ENCODE data around the gene MAPKAP1.

Gene MAPKAP1

DNA sequence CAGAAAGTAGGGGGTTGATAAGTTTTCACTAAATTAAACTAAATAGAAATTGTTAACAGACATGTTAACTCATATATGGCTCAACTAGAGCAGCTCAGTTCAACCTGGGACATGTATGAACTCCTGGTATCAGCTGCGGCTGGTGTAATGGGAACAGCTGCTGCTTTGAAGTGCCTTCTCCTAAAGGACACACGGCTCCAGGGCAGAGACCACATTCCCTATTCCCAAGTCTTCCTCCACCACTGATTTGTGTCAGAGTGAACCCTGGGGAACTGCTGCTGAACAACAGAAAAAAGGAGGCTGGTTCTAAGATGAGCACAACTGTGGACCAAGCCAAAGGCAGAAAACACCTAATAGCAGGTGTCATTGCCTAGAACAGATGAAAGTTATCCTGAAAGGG lies 71.1 kb downstream of the MAPKAP1 start:
- DNase-seq: no peak

- no peak for DNase-seq
These were observed 72.8 kb downstream of the MAPKAP1 start for GRCh38 chr9:125634040-125634717.

DNA sequence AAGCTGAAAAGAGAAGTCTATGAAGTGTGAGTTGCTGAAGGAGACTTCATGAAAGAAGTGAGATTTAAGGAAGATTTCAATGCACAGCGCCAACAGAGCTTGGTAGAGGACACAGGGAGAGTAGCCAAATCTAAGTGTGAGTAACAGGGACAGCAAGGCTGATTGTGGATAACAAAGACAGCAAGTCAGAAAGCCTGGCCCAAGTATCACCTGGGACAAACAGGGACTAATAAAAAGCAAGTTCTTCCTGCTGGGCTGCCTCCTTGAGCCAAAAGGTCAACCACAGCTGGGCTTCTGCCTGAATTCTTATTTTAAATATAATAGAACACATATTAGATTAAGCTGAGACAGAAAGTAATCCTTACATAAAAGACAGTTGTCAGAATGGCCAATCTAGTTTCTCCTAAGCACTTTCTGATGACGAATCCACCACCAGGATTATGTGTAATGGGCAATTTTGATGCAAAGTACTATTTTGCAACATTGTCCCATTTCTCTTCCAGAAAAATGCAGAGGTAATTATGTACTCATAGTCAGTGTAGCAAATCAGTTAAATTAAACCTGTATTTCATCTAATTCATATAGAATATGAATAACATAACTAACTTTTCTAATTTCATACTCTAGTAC lies 73.8 kb downstream of the MAPKAP1 start:
- DNase-seq: no peak

DNA sequence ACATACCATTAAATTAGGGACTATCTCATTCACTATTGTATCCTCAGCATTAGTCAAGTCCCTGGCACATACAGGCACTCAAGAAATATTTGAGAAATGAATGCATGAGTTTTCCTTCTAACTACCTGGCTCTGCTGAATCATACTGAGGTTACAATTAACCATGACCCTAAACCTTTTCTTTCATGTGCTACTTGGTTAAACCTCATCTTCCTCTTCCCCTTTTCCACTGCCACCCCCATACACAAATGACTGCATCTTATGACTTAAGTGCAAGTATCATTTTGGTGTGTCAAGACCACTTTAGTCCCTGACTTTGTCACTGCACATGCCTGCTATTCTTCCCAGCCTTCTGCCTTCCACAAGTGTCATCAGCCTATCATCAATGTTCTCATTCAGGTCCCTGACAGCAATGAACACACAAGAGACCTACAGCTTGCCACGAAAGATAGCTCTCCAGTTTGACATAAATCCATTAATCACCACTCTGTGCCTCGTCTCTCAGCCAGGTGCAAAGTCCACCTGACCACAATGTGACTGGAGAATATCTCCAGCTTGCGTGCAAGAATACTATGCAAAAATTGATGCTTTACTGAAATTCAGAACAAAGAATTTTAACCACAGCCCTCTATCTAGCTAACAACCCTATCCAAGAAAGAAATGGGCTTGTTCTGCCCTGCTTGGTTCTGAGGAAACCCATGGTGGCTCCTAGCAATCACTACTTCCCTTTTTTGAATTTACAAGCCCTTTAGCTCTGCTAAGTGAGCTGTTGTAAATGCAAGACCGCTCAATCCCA lies 74.5 kb downstream of the MAPKAP1 start:
- no peak for DNase-seq

DNA sequence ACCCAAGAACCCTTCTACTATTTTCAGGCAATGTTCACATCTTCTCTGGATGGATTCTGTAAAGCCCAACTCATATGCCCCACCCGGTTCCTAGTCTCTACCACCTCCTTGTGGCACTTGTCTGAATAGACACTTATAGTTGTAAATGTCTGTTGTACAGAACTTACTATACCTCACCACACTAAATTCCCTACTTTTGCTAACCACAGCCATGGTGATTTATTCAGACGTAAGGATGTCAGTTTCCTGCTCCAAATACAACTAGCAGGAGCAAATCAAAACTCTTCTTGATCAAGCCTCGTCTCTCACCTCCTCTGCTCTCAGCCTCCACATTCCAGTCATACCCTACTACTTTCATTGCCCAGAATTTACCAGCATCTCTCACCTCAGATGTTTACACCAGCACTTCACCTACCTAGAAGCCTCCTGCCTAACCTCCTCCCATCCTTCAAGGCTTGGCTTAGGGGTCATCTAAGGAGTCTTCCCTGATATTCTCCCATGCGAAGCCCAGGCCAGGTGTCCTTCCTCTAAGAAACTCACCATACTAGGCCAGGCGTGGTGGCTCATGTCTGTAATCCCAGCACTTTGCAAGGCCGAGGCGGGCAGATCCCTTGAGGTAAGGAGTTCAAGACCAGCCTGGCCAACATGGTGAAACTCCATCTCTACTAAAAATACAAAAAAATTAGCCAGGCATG lies 75.5 kb downstream of the MAPKAP1 start:
- peak; percentile 44 for DNase-seq

DNA sequence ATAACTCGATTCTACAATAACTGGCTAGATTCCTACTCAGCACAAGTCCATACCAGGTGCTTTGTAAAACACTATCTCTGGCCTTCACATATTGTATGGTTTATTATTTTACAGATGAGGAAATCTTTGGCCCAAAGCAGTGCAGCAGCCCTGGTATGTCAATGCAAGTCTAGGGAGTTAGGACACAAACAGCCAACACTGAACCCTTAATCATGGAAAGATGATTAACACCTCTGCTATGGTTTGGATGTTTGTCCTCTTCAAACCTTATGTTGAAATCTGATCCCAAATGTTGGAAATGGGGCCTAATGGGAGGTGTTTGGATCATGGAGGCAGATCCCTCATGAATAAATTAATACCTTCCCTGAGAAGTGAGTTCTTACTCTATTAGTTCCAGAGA lies 76.6 kb downstream of the MAPKAP1 start:
- no peak for DNase-seq

GRCh38 chr9:125629446-125629845 lies 77.6 kb downstream of the MAPKAP1 start:
- DNase-seq: no peak

- no peak for DNase-seq
These were observed 80.8 kb downstream of the MAPKAP1 start for GRCh38 chr9:125626187-125626586.

DNA sequence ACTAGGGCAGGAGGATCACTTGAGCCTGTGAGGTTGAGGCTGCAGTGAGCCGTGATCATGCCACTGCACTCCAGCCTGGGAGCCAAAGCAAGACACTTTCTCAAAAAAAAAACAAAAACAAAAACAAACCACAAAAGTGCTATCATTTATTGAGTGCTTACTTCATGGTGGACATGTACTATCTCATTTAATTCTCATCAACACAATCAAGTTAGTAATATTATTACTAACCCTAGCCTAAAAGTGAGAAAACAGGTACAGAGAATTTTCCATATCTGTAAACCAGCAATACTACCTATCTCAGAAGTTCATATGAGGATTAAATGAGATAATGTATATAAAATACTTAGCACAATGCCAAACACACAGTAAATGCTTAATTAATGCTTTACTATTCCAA lies 85.8 kb downstream of the MAPKAP1 start:
- DNase-seq: no peak

GRCh38 chr9:125620216-125620615 lies 86.8 kb downstream of the MAPKAP1 start:
- no peak for DNase-seq

DNA sequence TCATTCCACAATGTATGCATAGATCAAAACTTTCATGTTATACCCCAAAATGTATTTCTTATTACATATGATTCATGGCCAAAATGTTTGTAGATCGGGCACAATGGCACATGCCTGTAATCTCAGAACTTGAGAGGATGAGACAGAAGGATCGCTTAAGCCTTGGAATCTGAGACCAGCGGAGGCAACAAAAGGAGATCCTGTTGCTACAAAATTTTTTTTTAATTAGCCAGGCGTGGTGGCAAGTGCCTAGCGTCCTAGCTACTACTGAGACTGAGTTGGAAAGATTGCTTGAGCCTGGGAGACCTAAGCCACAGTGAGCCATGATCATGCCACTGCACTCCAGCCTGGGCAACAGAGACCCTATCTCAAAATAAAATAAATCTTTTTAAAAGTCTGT lies 89.9 kb downstream of the MAPKAP1 start:
- no peak for DNase-seq

DNA sequence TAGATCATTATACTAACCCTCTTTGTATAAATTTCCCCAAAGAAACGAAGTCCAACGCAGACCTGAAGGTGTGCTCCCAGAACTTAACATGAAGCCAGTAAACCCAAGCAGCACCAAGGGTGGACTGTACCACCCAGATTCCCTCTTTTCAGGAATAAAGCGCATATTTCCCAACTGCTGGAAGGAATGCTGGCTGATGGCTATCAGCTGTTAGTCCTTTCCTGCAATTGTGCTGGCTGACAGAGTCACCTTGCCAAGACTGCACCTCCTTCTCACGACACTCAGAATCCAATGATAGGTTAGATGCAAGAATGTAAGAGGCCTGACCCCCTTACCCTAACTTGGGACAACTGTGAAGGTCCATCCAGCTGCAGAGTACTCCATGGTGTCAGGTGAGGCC lies 93.9 kb downstream of the MAPKAP1 start:
- DNase-seq: no peak

DNA sequence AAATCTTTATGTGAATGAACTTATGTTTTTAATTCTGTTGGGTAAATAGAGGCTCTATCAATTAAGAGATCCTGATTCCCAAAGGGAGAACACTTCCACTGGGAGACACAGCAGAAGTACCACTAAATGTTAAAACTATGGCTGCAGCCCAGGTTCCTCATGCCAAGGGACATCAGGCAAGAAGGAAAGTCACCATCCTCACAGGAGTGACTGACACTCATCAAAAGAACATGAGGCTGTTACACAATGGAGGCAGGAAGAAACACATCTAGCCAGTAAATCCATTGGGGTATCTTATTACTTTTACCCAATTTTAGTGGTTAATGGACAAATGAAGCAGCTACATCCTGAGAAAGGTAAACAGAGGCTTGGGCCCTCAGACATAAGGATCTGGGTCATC lies 94.4 kb downstream of the MAPKAP1 start:
- no peak for DNase-seq

- no peak for DNase-seq
These were observed 95.8 kb downstream of the MAPKAP1 start for GRCh38 chr9:125611121-125611765.

GRCh38 chr9:125609744-125610143 lies 97.3 kb downstream of the MAPKAP1 start:
- no peak for DNase-seq

- DNase-seq: no peak
These were observed 98.4 kb downstream of the MAPKAP1 start for GRCh38 chr9:125608489-125609224.

GRCh38 chr9:125604196-125604595 lies 102.8 kb downstream of the MAPKAP1 start:
- no peak for DNase-seq

DNA sequence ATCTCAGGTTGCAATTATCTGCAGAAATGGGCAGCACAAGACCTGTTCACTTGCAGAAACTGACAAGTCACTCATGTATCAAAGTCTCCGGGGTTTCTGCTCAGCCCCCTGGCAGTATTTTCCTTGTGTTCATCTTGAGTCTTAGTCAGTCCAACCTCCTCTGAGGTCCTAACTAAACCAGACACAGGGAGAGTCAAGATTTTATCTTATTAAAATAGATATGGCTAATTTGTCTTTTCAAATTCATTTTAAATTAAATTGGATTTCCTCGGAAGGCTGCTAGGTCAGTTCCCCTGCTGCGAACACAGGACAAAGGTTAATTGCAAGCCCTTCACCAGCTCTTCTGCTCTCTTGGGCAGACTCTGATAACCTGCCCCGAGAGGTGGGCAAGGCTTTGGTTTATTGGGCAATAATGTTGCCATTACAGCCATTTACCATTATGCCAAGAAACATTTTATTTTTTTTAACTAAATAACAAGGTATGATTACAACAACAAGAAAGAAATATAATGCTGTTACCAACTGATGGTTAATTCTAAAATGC lies 103.5 kb downstream of the MAPKAP1 start:
- no peak for DNase-seq

GRCh38 chr9:125601961-125602360 lies 105.0 kb downstream of the MAPKAP1 start:
- DNase-seq: no peak

DNA sequence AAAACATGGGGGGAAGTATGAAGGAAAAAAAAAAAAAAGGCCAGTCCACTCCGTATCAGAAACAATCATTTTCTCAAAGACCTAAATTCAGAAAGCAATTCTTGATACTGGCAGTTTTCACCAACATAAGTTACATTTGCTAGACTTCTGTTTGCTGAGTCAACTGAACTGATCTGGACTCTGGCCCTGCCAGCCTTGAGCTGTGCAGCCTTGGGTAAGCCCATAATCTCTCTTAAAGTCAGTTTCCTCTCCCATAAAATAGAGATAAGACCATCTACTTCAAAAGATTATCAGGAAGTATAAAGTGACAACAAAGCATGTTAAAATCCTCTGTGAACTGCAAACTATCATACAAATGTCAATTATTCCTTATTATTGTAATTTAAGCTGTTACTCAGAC lies 106.8 kb downstream of the MAPKAP1 start:
- DNase-seq: no peak

DNA sequence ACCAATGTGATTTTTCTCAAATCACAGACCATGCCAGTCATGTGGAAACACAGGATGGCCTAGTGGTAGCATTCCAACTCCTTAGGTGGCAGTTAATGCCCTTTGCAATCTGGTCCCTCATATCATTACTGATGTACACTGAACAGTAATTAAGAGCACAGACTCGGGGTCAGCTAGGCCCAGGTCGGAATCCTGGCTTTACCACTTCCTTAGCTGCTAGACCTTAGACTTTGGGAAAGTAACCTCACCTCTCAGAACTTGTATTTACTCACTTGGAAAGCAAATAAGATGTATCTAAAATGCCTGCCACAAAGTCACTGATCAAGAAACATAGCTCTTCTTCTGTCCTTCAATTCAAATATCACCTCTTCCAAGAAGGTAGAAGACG lies 112.8 kb downstream of the MAPKAP1 start:
- no peak for DNase-seq

Data from NCI-H1694 (cell line).